SK-N-SH (cell line): ENCODE data around the gene FAM107B. TPM values are rescaled to one million over a fixed set of nuclear protein-coding genes. Genes with fewer than 3 reads are reported as not detected.

ENCODE experiments used
- CTCF ChIA-PET: fragments of 300-600, 350-600 bp; formaldehyde crosslinking; extraction: SDS; loops from one replicate; lab custom pipeline; 2021; lab: Yijun Ruan, JAX
- POLR2A ChIA-PET: fragments of 350-600 bp; sonication (Branson Sonifier 250); formaldehyde crosslinking; extraction: SDS; loops from one replicate; lab custom pipeline; 2020; ENCODE audit warnings: antibody characterized with exemption, inconsistent platforms; lab: Yijun Ruan, JAX
- DNase-seq: peaks from one replicate; pipeline ENCODE4 v3.0.0; 2012
- H2AFZ ChIP-seq: fragments of 200-600 bp; sonication (generic); 2 replicates; pipeline ENCODE4 v1.8.1; 2016; ENCODE audit warnings: antibody characterized with exemption, mild to moderate bottlenecking, low read depth
- H3F3A ChIP-seq: fragments of 200-600 bp; sonication (generic); replicated peaks from 2 replicates; pipeline ENCODE3; 2016; ENCODE audit warnings: antibody characterized with exemption, mild to moderate bottlenecking; ENCODE audit not compliant: insufficient read depth
- H3K27ac ChIP-seq, 2 experiments: fragments of 200-500 bp in 1 of 2; fragments of 200-600 bp in 1 of 2; sonication (Bioruptor generic) in 1 of 2; sonication (generic), shearing (Covaris generic) in 1 of 2; 2 replicates each; pipeline versions ENCODE4 v1.5.1 to v1.6.1; 2014 to 2016; ENCODE audit warnings: low read depth in 2 of 2, inconsistent platforms in 1 of 2, low read length in 1 of 2, mild to moderate bottlenecking in 1 of 2, mixed read lengths in 1 of 2
- H3K27me3 ChIP-seq: fragments of 200-600 bp; sonication (generic), shearing (Covaris generic); 2 replicates; pipeline ENCODE4 v1.6.1; 2016; ENCODE audit warnings: mixed run types; ENCODE audit not compliant: insufficient read depth
- H3K36me3 ChIP-seq, 2 experiments: fragments of 200-500 bp in 1 of 2; fragments of 200-600 bp in 1 of 2; sonication (Bioruptor generic) in 1 of 2; sonication (generic) in 1 of 2; replicated peaks in 1 of 2; 2 replicates each; pipeline versions ENCODE3 to v1.5.1; 2014 to 2016; ENCODE audit warnings: low read length in 1 of 2, mild to moderate bottlenecking in 1 of 2; ENCODE audit not compliant: insufficient read depth in 2 of 2, control insufficient read depth in 1 of 2
- H3K4me1 ChIP-seq, 2 experiments: fragments of 200-500 bp in 1 of 2; fragments of 200-600 bp in 1 of 2; sonication (Bioruptor generic) in 1 of 2; sonication (generic), shearing (Covaris generic) in 1 of 2; 2 replicates each; pipeline versions ENCODE4 v1.5.1 to v1.6.1; 2014 to 2016; ENCODE audit warnings: low read depth in 1 of 2, low read length in 1 of 2, mixed run types in 1 of 2; ENCODE audit not compliant: insufficient read depth in 2 of 2, control insufficient read depth in 1 of 2
- H3K4me2 ChIP-seq: fragments of 200-600 bp; sonication (generic), shearing (Covaris generic); 2 replicates; pipeline ENCODE4 v1.6.1; 2017; ENCODE audit warnings: mixed run types
- H3K4me3 ChIP-seq, 2 experiments: fragments of 200-500 bp in 1 of 2; fragments of 200-600 bp in 1 of 2; sonication (Bioruptor generic) in 1 of 2; sonication (generic), shearing (Covaris generic) in 1 of 2; 2 replicates each; pipeline versions ENCODE4 v1.5.1 to v1.8.1; 2014 to 2016; ENCODE audit warnings: low read depth in 2 of 2, inconsistent platforms in 1 of 2, low read length in 1 of 2, mild to moderate bottlenecking in 1 of 2, mixed read lengths in 1 of 2, moderate library complexity in 1 of 2
- H3K79me2 ChIP-seq: fragments of 200-600 bp; sonication (generic); 2 replicates; pipeline ENCODE4 v1.8.1; 2017; ENCODE audit warnings: mild to moderate bottlenecking; ENCODE audit not compliant: insufficient read depth
- H3K9ac ChIP-seq: fragments of 200-600 bp; sonication (generic); 2 replicates; pipeline ENCODE4 v1.6.1; 2017; ENCODE audit warnings: mixed run types
- H3K9me2 ChIP-seq: fragments of 200-600 bp; sonication (generic); 2 replicates; pipeline ENCODE4 v1.6.1; 2017; ENCODE audit warnings: mixed run types
- H3K9me3 ChIP-seq: fragments of 200-600 bp; sonication (generic); 2 replicates; pipeline ENCODE4 v1.6.1; 2017; ENCODE audit warnings: mixed run types, mild to moderate bottlenecking, moderate library complexity
- H4K20me1 ChIP-seq: fragments of 200-600 bp; sonication (generic); 2 replicates; pipeline ENCODE4 v1.6.1; 2017; ENCODE audit warnings: mild to moderate bottlenecking, mixed run types; ENCODE audit not compliant: insufficient read depth
- CHD2 ChIP-seq: fragments of 150-350 bp; IDR thresholded peaks from 2 replicates; pipeline ENCODE4 v1.6.1; 2018; ENCODE audit warnings: low read length; ENCODE audit not compliant: partially characterized antibody
- EZH2phosphoT487 ChIP-seq: fragments of 200-600 bp; sonication (generic); IDR thresholded peaks from 2 replicates; pipeline ENCODE4 v1.6.1; 2017; ENCODE audit warnings: low read depth, mixed run types, mild to moderate bottlenecking, antibody characterized with exemption, moderate library complexity, borderline replicate concordance
- GATA2 ChIP-seq: sonication (generic); formaldehyde crosslinking; IDR thresholded peaks from 2 replicates; pipeline ENCODE4 v1.5.0; 2020; ENCODE audit warnings: mild to moderate bottlenecking, missing genetic modification reagents
- MXI1 ChIP-seq: IDR thresholded peaks from 2 replicates; pipeline ENCODE4 v1.6.1; 2012; ENCODE audit warnings: mild to moderate bottlenecking, low read depth, low read length, improper control_type of control experiment
- NRF1 ChIP-seq: IDR thresholded peaks from 2 replicates; pipeline ENCODE4 v1.6.1; 2012; ENCODE audit warnings: low read depth, mild to moderate bottlenecking, low read length
- SMC3 ChIP-seq: IDR thresholded peaks from 2 replicates; pipeline ENCODE4 v1.6.1; 2012; ENCODE audit warnings: low read depth, low read length, improper control_type of control experiment
- WGBS: methylation state at CpG from one replicate; pipeline ENCODE4 v1.1.6; 2017; ENCODE audit warnings: low lambda C conversion rate; 5-methylcytosine and 5-hydroxymethylcytosine counted together
- polyA plus RNA-seq, 3 experiments: library from polyadenylated mRNA; depleted of rRNA; stranded (reverse); fragments of >200 nt; gene quantifications; 2 replicates each; pipeline ENCODE4 v1.2.3, GENCODE V29; 2012
- TF ChIP-seq, protein P1 (sequence below): IDR thresholded peaks from 2 replicates; pipeline ENCODE4 v1.4.0; 2012; ENCODE audit warnings: low read depth, borderline replicate concordance
- TF ChIP-seq, protein P2 (sequence below): fragments of 150-350 bp; IDR thresholded peaks from 2 replicates; pipeline ENCODE4 v1.6.1; 2017; ENCODE audit warnings: antibody characterized with exemption, low read length, low read depth, borderline replicate concordance
- TF ChIP-seq, protein P3 (sequence below): IDR thresholded peaks from 2 replicates; pipeline ENCODE4 v1.4.0; 2012; ENCODE audit warnings: low read depth, borderline replicate concordance
- TF ChIP-seq, protein P4 (sequence below): IDR thresholded peaks from 2 replicates; pipeline ENCODE4; 2012

FAM107B gene
- polyA plus RNA-seq, 1 of the 3 experiments (the other 2 are of a cell fraction) = 1.0 TPM

DNA sequence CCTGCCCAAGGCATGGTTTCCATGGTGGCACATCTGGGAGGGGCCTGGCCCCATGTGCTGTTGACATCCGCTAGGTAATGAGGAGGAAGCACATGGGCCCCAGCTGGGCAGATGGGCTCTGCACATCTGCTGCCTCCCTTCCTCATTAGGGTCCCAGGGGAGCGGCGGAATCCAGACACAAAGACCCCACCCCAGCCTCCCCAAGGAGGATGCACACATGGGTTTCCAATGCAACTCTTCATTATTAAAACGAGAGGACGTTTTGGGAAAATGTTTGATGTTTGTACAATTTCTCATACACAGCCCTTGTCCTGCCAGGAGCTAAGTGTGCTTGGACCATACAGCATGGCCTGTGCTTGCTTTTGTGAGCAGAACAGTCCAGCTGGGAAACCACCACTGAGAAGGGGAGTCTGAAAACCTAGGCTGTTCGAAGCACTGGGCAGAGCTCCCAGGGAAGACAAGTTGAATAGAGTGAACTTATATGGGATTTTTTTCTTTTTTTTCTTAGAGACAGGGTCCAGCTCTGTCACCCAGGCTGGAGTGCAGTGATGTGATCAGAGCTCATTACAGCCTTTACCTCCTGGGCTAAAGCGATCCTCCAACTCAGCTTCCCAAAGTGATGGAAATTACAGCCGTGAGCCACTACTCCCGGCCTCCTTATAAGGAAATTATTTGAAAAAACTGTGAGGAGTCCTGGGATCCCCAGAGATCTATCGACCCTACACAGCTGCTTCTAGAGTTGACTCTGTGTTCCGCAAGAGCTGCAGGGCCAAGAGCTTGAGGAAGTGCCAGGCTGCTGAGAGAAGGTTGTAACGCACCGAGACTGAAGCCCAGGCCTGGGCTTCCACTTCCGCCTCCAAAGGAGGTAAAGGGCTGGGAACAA, 23.4 kb downstream of the FAM107B start:
- peaks cover 0 to 16% of the 10 kb centered on the region in 2 experiments; a peak in 1 of 4 replicates for H3K4me1 ChIP-seq
- H3K9me2 ChIP-seq = no peaks in the 10 kb centered on the region
- no peak overlapping the region for H2AFZ ChIP-seq
- H3K79me2 ChIP-seq = no peaks in the 10 kb centered on the region
- peak; percentile 52 for DNase-seq
- no peak overlapping the region for H3K4me3 ChIP-seq
- WGBS = 76% methylated on average over 14 of the region's 14 CpGs
- H3K4me2 ChIP-seq = no peak overlapping the region
- H3K27me3 ChIP-seq = no peaks in the 10 kb centered on the region
- H3K27ac ChIP-seq = no peak overlapping the region
- TF ChIP-seq, protein P1, sequence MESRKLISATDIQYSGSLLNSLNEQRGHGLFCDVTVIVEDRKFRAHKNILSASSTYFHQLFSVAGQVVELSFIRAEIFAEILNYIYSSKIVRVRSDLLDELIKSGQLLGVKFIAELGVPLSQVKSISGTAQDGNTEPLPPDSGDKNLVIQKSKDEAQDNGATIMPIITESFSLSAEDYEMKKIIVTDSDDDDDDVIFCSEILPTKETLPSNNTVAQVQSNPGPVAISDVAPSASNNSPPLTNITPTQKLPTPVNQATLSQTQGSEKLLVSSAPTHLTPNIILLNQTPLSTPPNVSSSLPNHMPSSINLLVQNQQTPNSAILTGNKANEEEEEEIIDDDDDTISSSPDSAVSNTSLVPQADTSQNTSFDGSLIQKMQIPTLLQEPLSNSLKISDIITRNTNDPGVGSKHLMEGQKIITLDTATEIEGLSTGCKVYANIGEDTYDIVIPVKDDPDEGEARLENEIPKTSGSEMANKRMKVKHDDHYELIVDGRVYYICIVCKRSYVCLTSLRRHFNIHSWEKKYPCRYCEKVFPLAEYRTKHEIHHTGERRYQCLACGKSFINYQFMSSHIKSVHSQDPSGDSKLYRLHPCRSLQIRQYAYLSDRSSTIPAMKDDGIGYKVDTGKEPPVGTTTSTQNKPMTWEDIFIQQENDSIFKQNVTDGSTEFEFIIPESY = no peak
- TF ChIP-seq EZH2phosphoT487 (no peak), SMC3 (no peak), NRF1 (no peak), MXI1 (no peak), GATA2 (no peak), CHD2 (no peak)
- TF ChIP-seq, protein P2, sequence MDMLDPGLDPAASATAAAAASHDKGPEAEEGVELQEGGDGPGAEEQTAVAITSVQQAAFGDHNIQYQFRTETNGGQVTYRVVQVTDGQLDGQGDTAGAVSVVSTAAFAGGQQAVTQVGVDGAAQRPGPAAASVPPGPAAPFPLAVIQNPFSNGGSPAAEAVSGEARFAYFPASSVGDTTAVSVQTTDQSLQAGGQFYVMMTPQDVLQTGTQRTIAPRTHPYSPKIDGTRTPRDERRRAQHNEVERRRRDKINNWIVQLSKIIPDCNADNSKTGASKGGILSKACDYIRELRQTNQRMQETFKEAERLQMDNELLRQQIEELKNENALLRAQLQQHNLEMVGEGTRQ = no peak
- TF ChIP-seq, protein P3, sequence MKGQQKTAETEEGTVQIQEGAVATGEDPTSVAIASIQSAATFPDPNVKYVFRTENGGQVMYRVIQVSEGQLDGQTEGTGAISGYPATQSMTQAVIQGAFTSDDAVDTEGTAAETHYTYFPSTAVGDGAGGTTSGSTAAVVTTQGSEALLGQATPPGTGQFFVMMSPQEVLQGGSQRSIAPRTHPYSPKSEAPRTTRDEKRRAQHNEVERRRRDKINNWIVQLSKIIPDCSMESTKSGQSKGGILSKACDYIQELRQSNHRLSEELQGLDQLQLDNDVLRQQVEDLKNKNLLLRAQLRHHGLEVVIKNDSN = no peak
- TF ChIP-seq, protein P4, sequence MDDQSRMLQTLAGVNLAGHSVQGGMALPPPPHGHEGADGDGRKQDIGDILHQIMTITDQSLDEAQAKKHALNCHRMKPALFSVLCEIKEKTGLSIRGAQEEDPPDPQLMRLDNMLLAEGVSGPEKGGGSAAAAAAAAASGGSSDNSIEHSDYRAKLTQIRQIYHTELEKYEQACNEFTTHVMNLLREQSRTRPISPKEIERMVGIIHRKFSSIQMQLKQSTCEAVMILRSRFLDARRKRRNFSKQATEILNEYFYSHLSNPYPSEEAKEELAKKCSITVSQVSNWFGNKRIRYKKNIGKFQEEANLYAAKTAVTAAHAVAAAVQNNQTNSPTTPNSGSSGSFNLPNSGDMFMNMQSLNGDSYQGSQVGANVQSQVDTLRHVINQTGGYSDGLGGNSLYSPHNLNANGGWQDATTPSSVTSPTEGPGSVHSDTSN = no peak
- H3F3A ChIP-seq = no peaks in the 10 kb centered on the region
- no peaks in the 10 kb centered on the region for H3K9me3 ChIP-seq
- no peak overlapping the region for H3K9ac ChIP-seq
- CTCF ChIA-PET = interaction anchor here (1.1 to 1.7 kb wide), 3 partner anchors 8 to 252 kb away, joined by 3 to 4 read pairs (median 3); no protein-coding TSS in a partner anchor
- no peaks in the 10 kb centered on the region for H4K20me1 ChIP-seq
- POLR2A ChIA-PET = no interaction called here
- no peaks in the 10 kb centered on the region for H3K36me3 ChIP-seq
